Umbilical cord (tissue), 2 donors: ENCODE measurements around the gene OPRL1. TPM values are rescaled to one million over a fixed set of nuclear protein-coding genes. Genes with fewer than 3 reads are reported as not detected.
A peak's percentile ranks its signal among the peaks of the same experiment; 100 is the strongest.

Experiments
- DNase-seq: peaks from one replicate; pipeline ENCODE4 v3.0.0-alpha.2; 2015; ENCODE audit warnings: low spot score
- total RNA-seq: library from RNA; depleted of rRNA; stranded (reverse); fragments of >200 nt; gene quantifications from one replicate; pipeline ENCODE4 v1.2.3, GENCODE V29; 2014; ENCODE audit warnings: low replicate concordance; ENCODE audit not compliant: insufficient read depth

Gene OPRL1
- 2.9 TPM for total RNA-seq

- no peak for DNase-seq
Measured at GRCh38 chr20:64080013-64080812, at the start of gene OPRL1. OPRL1 (plus strand) TSS chr20:64080082; CDS start chr20:64092721, 12,639 bp downstream.

- no peak for DNase-seq
Measured at GRCh38 chr20:64030371-64031134, 49.3 kb upstream of the OPRL1 start.

GRCh38 chr20:64031822-64032314 lies 48.0 kb upstream of the OPRL1 start:
- DNase-seq, result no peak

- no peak for DNase-seq
Measured at GRCh38 chr20:64032706-64033624, 46.9 kb upstream of the OPRL1 start.

- DNase-seq, result no peak
Measured at GRCh38 chr20:64033981-64034493, 45.8 kb upstream of the OPRL1 start.

GRCh38 chr20:64035066-64035932 lies 44.6 kb upstream of the OPRL1 start:
- DNase-seq, result no peak

- no peak for DNase-seq
Measured at GRCh38 chr20:64035933-64036345, 43.9 kb upstream of the OPRL1 start, which contains the start of gene C20orf204. C20orf204 (plus strand) TSS chr20:64036182; CDS start chr20:64036324, 142 bp downstream.

GRCh38 chr20:64036346-64037198 lies 43.3 kb upstream of the OPRL1 start:
- no peak for DNase-seq

- no peak for DNase-seq
Measured at GRCh38 chr20:64037199-64037497, 42.7 kb upstream of the OPRL1 start.

- DNase-seq, result no peak
Measured at GRCh38 chr20:64037498-64038213, 42.2 kb upstream of the OPRL1 start.

- no peak for DNase-seq
Measured at GRCh38 chr20:64038224-64038564, 41.7 kb upstream of the OPRL1 start.

GRCh38 chr20:64038565-64039292 lies 41.2 kb upstream of the OPRL1 start:
- peak; percentile 75 for DNase-seq

GRCh38 chr20:64039293-64040160 lies 40.4 kb upstream of the OPRL1 start:
- DNase-seq, result no peak

- DNase-seq, result no peak
Measured at GRCh38 chr20:64040231-64041039, 39.4 kb upstream of the OPRL1 start.

GRCh38 chr20:64041040-64041780 lies 38.7 kb upstream of the OPRL1 start:
- no peak for DNase-seq

GRCh38 chr20:64041781-64042053 lies 38.2 kb upstream of the OPRL1 start:
- DNase-seq, result no peak
